Omental fat pad (tissue), 4 donors: ENCODE results near the gene FALEC. TPM values are rescaled to one million over a fixed set of nuclear protein-coding genes. Genes with fewer than 3 reads are reported as not detected.
"Not testable (repeated sequence)": the region's sequence is repeated elsewhere in the genome, so short reads cannot be mapped to it uniquely, and the experiment has no call there.

ENCODE experiments used
- ATAC-seq: fragments of 150-250 bp; one replicate; pipeline ENCODE4 v1.9.1; 2016; ENCODE audit warnings: mild to moderate bottlenecking, moderate library complexity; ENCODE audit not compliant: low FRiP score
- DNase-seq: peaks from one replicate; pipeline ENCODE4 v3.0.0-alpha.2; 2019; ENCODE audit warnings: low spot score
- CTCF ChIP-seq, 3 donors: fragments of 450-650 bp; IDR thresholded peaks; one replicate each; pipeline ENCODE4 v1.5.1; 2016 to 2017; ENCODE audit warnings: antibody characterized with exemption in 3 of 3, mild to moderate bottlenecking in 3 of 3, moderate library complexity in 2 of 3
- total RNA-seq, 4 donors: library from RNA; depleted of rRNA; stranded (reverse); fragments of >200 nt; gene quantifications; one replicate each; pipeline ENCODE4 v1.1.0, GENCODE V29; 2016

The FALEC gene
- total RNA-seq, 4 donors from 2014 or later = not detected

GRCh38 chr1:150564051-150564991 is 48.8 kb downstream of the FALEC start:
- no peak for ATAC-seq
- TF ChIP-seq CTCF (IDR thresholded peaks at IDR 0.05) = no peak
- no peak for DNase-seq

GRCh38 chr1:150565240-150565991 is 49.9 kb downstream of the FALEC start:
- DNase-seq, ATAC-seq: not testable (repeated sequence)

DNA sequence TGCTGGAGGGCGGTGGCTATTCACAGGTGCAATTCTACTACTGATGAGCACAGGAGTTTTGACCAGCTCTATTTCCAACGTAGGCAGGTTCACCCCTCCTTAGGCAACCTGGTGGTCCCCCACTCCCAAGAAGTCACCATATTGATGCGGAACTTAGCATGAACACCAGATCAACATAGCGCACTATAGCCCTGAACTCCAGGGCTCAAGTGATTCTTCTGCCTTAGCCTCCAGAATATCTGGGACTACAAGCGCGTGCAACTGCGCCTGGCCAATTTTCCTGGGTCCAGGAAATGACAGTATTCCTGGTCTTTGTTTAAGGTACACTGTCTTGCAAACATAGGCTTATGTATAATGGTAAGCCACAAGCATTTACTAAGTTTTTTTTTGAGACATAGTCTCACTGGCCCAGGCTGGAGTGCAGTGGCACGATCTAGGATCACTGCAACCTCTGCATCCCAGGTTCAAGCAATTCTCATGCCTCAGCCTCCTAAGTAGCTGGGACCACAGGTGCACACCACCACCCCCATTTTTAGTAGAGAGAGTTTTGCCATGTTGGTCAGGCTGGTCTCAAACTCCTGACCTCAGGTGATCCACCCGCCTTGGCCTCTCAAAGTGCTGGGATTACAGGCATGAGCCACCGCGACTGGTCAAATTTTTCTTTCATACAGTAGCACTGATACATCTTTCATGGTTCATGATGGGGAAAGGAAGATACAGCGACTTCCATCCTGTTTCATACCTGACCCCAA is 51.2 kb downstream of the FALEC start:
- no peak for ATAC-seq
- no peak for TF ChIP-seq CTCF (IDR thresholded peaks at IDR 0.05)
- DNase-seq = no peak

GRCh38 chr1:150567341-150567716 is 51.8 kb downstream of the FALEC start:
- TF ChIP-seq CTCF (IDR thresholded peaks at IDR 0.05) = no peak
- DNase-seq (no peak), ATAC-seq (no peak)

DNA sequence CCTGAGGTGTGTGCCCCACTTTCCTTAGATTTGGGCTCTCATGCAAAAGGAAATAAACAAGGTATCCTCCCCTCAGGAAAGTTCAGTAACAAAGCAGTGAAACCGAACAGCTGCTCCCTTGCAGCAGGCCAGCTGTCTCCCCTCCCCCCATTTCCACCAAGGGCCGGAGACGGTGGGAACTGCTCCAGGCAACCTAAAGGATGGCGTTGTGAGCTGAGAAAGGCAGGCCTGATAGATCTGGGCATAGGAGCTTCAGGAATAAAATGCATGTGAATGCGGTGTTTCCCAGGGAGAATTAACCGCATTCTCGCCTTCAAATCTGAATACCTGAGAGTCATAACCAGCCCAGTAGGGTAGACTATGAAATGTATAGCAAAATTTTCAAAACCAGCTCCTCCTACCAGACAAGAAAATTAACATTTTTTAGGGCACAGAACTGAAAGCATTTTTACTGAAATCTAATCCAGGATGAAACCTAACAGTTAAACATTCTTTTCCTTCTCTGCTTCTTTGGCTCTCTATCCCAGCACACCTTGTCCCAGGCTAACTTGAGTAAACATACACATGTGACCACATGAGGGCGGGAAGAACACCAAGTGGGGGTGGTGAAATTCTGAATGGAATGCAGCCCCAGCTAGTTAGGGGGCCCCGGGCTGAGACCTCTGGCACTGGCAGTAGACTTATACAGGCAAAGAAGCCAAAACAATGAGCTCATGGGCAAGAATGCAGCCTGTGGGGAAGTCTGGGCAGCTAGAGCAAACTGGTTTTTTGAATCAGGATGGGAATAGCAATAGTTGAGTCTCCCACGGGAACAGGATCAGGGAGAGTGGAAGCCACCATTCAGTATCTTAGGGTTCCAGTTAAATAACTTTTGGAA is 52.4 kb downstream of the FALEC start:
- DNase-seq = no peak
- peak; percentile 41 for ATAC-seq
- no peak for TF ChIP-seq CTCF (IDR thresholded peaks at IDR 0.05)

GRCh38 chr1:150568594-150568966 is 53.0 kb downstream of the FALEC start:
- no peak for DNase-seq
- no peak for TF ChIP-seq CTCF (IDR thresholded peaks at IDR 0.05)

More at GRCh38 chr1:150568594-150568966, 53.0 kb downstream of the FALEC start:
- ATAC-seq = peak; percentile 2
